Heart right ventricle (tissue), 16 donors: ENCODE measurements around the gene RHO. TPM values are rescaled to one million over a fixed set of nuclear protein-coding genes. Genes with fewer than 3 reads are reported as not detected.

Experiments
- ATAC-seq, 8 donors: fragments of 200-7000 bp; cut with Tn5 transposase; one replicate each; pipeline ENCODE4 v1.9.1; 2020; ENCODE audit warnings: mild to moderate bottlenecking in 8 of 8, moderate library complexity in 8 of 8, moderate number of reproducible peaks in 1 of 8
- DNase-seq, 2 donors: peaks; one replicate each; pipeline ENCODE4 v3.0.0-alpha.2; 2020
- H3K27ac ChIP-seq, 10 donors: fragments of 200-600 bp; sonication (generic) in 2 of 10; one replicate each; pipeline versions ENCODE4 v1.5.0 to v1.8.0; 2020 to 2022; ENCODE audit warnings: mild to moderate bottlenecking in 3 of 10
- H3K27me3 ChIP-seq, 7 donors: fragments of 200-600 bp; one replicate each; pipeline ENCODE4 v1.8.0; 2021 to 2022; ENCODE audit warnings: mild to moderate bottlenecking in 2 of 7
- H3K36me3 ChIP-seq, 9 donors: fragments of 200-600 bp; sonication (generic) in 1 of 9; one replicate each; pipeline versions ENCODE4 v1.5.0 to v1.8.0; 2020 to 2022; ENCODE audit warnings: mild to moderate bottlenecking in 2 of 9
- H3K4me1 ChIP-seq, 9 donors: fragments of 200-600 bp; sonication (generic) in 1 of 9; one replicate each; pipeline versions ENCODE4 v1.5.0 to v1.8.0; 2020 to 2022; ENCODE audit warnings: mild to moderate bottlenecking in 4 of 9
- H3K4me3 ChIP-seq, 10 donors: fragments of 200-600 bp; sonication (generic) in 2 of 10; one replicate each; pipeline versions ENCODE4 v1.5.0 to v1.8.0; 2020 to 2022; ENCODE audit warnings: mild to moderate bottlenecking in 7 of 10, moderate library complexity in 2 of 10
- H3K9me3 ChIP-seq, 11 donors: fragments of 200-600 bp in 10 of 11; sonication (generic) in 2 of 11; one replicate each; pipeline versions ENCODE4 v1.5.0 to v1.8.0; 2013 to 2022; ENCODE audit warnings: mild to moderate bottlenecking in 2 of 11, control low read depth in 1 of 11, moderate library complexity in 1 of 11
- CTCF ChIP-seq, 9 donors: fragments of 200-600 bp; sonication (generic) in 2 of 9; IDR thresholded peaks; one replicate each; pipeline versions ENCODE4 v1.5.0 to v1.8.0; 2021 to 2022; ENCODE audit warnings: antibody characterized with exemption in 9 of 9, mild to moderate bottlenecking in 5 of 9, moderate library complexity in 1 of 9
- WGBS, 2 donors: extraction: QIAGEN DNeasy Blood & Tissue Kit; methylation state at CpG; one replicate each; pipeline ENCODE4 v1.1.7; 2013; ENCODE audit warnings: inconsistent platforms in 1 of 2; 5-methylcytosine and 5-hydroxymethylcytosine counted together
- intact Hi-C, 10 donors: fragments of 100-400 bp; cut with DNase I; formaldehyde crosslinking; loops; one replicate each; pipeline versions ENCODE4 v1.11.1 to v1.14.2; 2022
- polyA plus RNA-seq, 2 donors: library from polyadenylated mRNA; stranded (reverse); fragments of 200-250 nt; gene quantifications; one replicate each; pipeline ENCODE4 v1.2.3, GENCODE V29; 2013
- total RNA-seq, 10 donors: library from RNA; stranded (reverse); fragmentation: NEBNext Ultra II Directional in 3 of 10; extraction: Animal tissue kit (Norgen Biotek cat#: 25700) in 3 of 10; gene quantifications; one replicate each; pipeline versions ENCODE4 v1.2.1 to v1.2.4, GENCODE V29; 2021 to 2023
- donor health status: Arrhythmogenic right ventricular cardiomyopathy.
- donor health status: ischemic (EF 13 %, LVEDD 7.1; RV severe dilation, severe dysfunction).
- donor health status: healthy with polysubstance abuse.
- donor health status: DM: no; HTN: yes; CAD: no.
- donor health status: DM: no; HTN: no; CAD: no.
- donor health status: ischemic (EF 25% LVEDD 6.9; RV normal size, moderate dysfunction).
- donor health status: ischemic (EF 25% LVEDD 5.7; RV mildly dilated, moderate dysfunction).
- donor health status: healthy.
- donor health status: DM: yes; HTN: yes; CAD: no.
- donor health status: Ischemic cardiomyopathy.
- donor health status: ischemic (EF 35%, LVEDD 5.7; RV mildly dilated, moderate dysfunction).
- donor health status: nonischemic (EF 11% LVEDD 7.7; RV severe dilation, severe dysfunction).
- donor health status: DM: yes; HTN: yes; CAD: no.
- donor health status: PGD.
- donor health status: ischemic (EF 29% LVEDD 5.4; RV normal size, mild dysfunction).
- donor health status: nonischemic (EF 23%, LVEDD 6.1; RV moderate dilation, normal function).

The RHO gene
- total and polyA plus RNA-seq, 12 donors: not detected

GRCh38 chr3:129561619-129562248, 33.3 kb downstream of the RHO start:
- peaks cover 0 to 100% (median 30%) of the 10 kb centered on the region in 9 donors for H3K36me3 ChIP-seq
- intact Hi-C loops: loop anchor here in 4 of 10 donors (2.0 to 5.0 kb wide), 3 partner anchors 36 to 41 kb away; no protein-coding TSS in a partner anchor
- peaks cover 42 to 100% (median 84%) of the 10 kb centered on the region in 9 donors for H3K4me1 ChIP-seq
- no peaks in the 10 kb centered on the region for H3K27me3 ChIP-seq
- no peaks in the 10 kb centered on the region for H3K9me3 ChIP-seq
- peak overlapping the region; percentile 24 to 94 (median 85) for H3K27ac ChIP-seq
- no peak overlapping the region for H3K4me3 ChIP-seq
- no peak for ATAC-seq
- WGBS, 2 donors: 72 to 74% methylated on average over 18 of the region's 18 CpGs
- no peak for DNase-seq
- TF ChIP-seq CTCF (IDR thresholded peaks at IDR 0.05): no peak

- no peaks in the 10 kb centered on the region for H3K27me3 ChIP-seq
- H3K27ac ChIP-seq: peak overlapping the region in 4 of 10 donors; percentile 49 to 88 (median 85)
- intact Hi-C loops: loop anchor here in 3 of 10 donors (5.0 kb wide), 2 partner anchors 34 to 39 kb away; no protein-coding TSS in a partner anchor
- H3K4me1 ChIP-seq: peaks cover 39 to 100% (median 84%) of the 10 kb centered on the region in 9 donors
- no peak overlapping the region for H3K4me3 ChIP-seq
- H3K9me3 ChIP-seq: no peaks in the 10 kb centered on the region
- ATAC-seq (no peak), DNase-seq (no peak)
- H3K36me3 ChIP-seq: peaks cover 0 to 100% (median 30%) of the 10 kb centered on the region in 9 donors
- whole genome bisulfite sequencing, 2 donors: 85 to 92% methylated on average over 19 of the region's 19 CpGs
- no peak for TF ChIP-seq CTCF (IDR thresholded peaks at IDR 0.05)
Observed at GRCh38 chr3:129562803-129563202, 34.4 kb downstream of the RHO start.

- no peaks in the 10 kb centered on the region for H3K27me3 ChIP-seq
- peak overlapping the region in 8 of 10 donors; percentile 4 to 86 (median 60) for H3K27ac ChIP-seq
- intact Hi-C loops: loop anchor here in 3 of 10 donors (5.0 kb wide), 2 partner anchors 34 to 39 kb away; no protein-coding TSS in a partner anchor
- 90% methylated on average over 12 of the region's 12 CpGs for WGBS, 2 donors
- peaks cover 0 to 100% (median 30%) of the 10 kb centered on the region in 9 donors for H3K36me3 ChIP-seq
- no peak for TF ChIP-seq CTCF (IDR thresholded peaks at IDR 0.05)
- no peak overlapping the region for H3K4me3 ChIP-seq
- no peak for ATAC-seq
- H3K9me3 ChIP-seq: no peaks in the 10 kb centered on the region
- peaks cover 37 to 100% (median 84%) of the 10 kb centered on the region in 9 donors for H3K4me1 ChIP-seq
- DNase-seq: no peak
Observed at GRCh38 chr3:129563332-129563731, 34.9 kb downstream of the RHO start.

- no peak for TF ChIP-seq CTCF (IDR thresholded peaks at IDR 0.05)
- no peak for DNase-seq
- ATAC-seq: peak in 2 of 8 donors; percentile 5 to 22
- Histone ChIP-seq H3K4me3 (no peak overlapping the region), H3K9me3 (no peaks in the 10 kb centered on the region), H3K27ac (peak overlapping the region in 9 of 10 donors; percentile 43 to 86 (median 59)), H3K4me1 (peaks cover 36 to 93% (median 77%) of the 10 kb centered on the region in 9 donors), H3K27me3 (no peaks in the 10 kb centered on the region), H3K36me3 (peaks cover 0 to 100% (median 30%) of the 10 kb centered on the region in 9 donors)
- 69 to 76% methylated on average over 8 of the region's 8 CpGs for WGBS, 2 donors
- intact Hi-C loops: loop anchor here in 3 of 10 donors (5.0 kb wide), 2 partner anchors 33 to 38 kb away; no protein-coding TSS in a partner anchor
Observed at GRCh38 chr3:129563850-129564535, 35.6 kb downstream of the RHO start.
